HepG2 (cell line): ENCODE measurements around the gene TMEM114. TPM values are rescaled to one million over a fixed set of nuclear protein-coding genes. Genes with fewer than 3 reads are reported as not detected.
A peak's percentile ranks its signal among the peaks of the same experiment; 100 is the strongest.

Source experiments
- ATAC-seq: fragments of 200-7000 bp; cut with Tn5 transposase; 3 replicates; pipeline ENCODE4 v1.9.1; 2020; ENCODE audit warnings: mild to moderate bottlenecking, moderate library complexity
- BruUV-seq: library from RNA; stranded (reverse); fragments of 400-500 nt; replicated peaks from 2 replicates; lab custom pipeline; 2021; lab: Mats Ljungman, UMichigan
- CTCF ChIA-PET: fragments of 300-600 bp; formaldehyde crosslinking; extraction: SDS; loops from one replicate; lab custom pipeline; 2021; ENCODE audit warnings: low total read pairs, inconsistent platforms, low intra/inter-chr PET ratio; lab: Yijun Ruan, JAX
- POLR2A ChIA-PET: fragments of 350-600 bp; sonication (Branson Sonifier 250); formaldehyde crosslinking; loops from one replicate; lab custom pipeline; 2020; ENCODE audit warnings: antibody characterized with exemption, inconsistent platforms; lab: Yijun Ruan, JAX
- DNase-seq: peaks from one replicate; pipeline ENCODE4 v3.0.0-alpha.2; 2015; ENCODE audit warnings: low spot score
- FAIRE-seq: peaks from 3 replicates; lab custom pipeline; 2011; peaks lifted over from hg19 to GRCh38; lab: Jason Lieb, UNC
- H2AFZ ChIP-seq: one replicate; pipeline ENCODE4 v1.6.1; 2011; ENCODE audit warnings: low read length, inconsistent platforms
- H3K27ac ChIP-seq: fragments of 300-600 bp; 3 replicates; pipeline ENCODE4 v1.8.0; 2011; ENCODE audit warnings: mixed run types, mild to moderate bottlenecking, mixed read lengths, low read length, inconsistent platforms; ENCODE audit not compliant: insufficient read depth; ENCODE audit errors: extremely low read length
- H3K27me3 ChIP-seq, 2 experiments: fragments of 200-600 bp in 1 of 2; 2 replicates in 1 of 2; 3 replicates in 1 of 2; pipeline versions ENCODE4 v1.6.0 to v1.8.0; 2011; ENCODE audit warnings: low read length in 2 of 2, mild to moderate bottlenecking in 2 of 2, moderate library complexity in 2 of 2, inconsistent platforms in 1 of 2; ENCODE audit not compliant: insufficient read depth in 2 of 2, control insufficient read depth in 1 of 2
- H3K36me3 ChIP-seq, 2 experiments: fragments of 200-600 bp in 1 of 2; replicated peaks in 1 of 2; 2 replicates in 1 of 2; 3 replicates in 1 of 2; pipeline versions ENCODE4 v1.5.1 to v1.8.0; 2011; ENCODE audit warnings: low read length in 2 of 2, inconsistent platforms in 1 of 2; ENCODE audit not compliant: insufficient read depth in 2 of 2, control insufficient read depth in 1 of 2
- H3K4me1 ChIP-seq: 2 replicates; pipeline ENCODE4 v1.5.1; 2012; ENCODE audit warnings: low read length, inconsistent platforms; ENCODE audit not compliant: insufficient read depth
- H3K4me2 ChIP-seq: 2 replicates; pipeline ENCODE4 v1.6.0; 2011; ENCODE audit warnings: low read depth, low read length, inconsistent platforms
- H3K4me3 ChIP-seq, 3 experiments: fragments of 200-600 bp in 1 of 3; sonication (generic), shearing (Covaris generic) in 1 of 3; replicated peaks in 1 of 3; 2 replicates each; pipeline ENCODE4 v1.5.1; 2011 to 2016; ENCODE audit warnings: low read length in 3 of 3, inconsistent platforms in 2 of 3, low read depth in 2 of 3, mild to moderate bottlenecking in 2 of 3, control low read depth in 1 of 3, mixed read lengths in 1 of 3; ENCODE audit not compliant: insufficient read depth in 1 of 3
- H3K79me2 ChIP-seq: one replicate; pipeline ENCODE4 v1.6.1; 2011; ENCODE audit warnings: low read length, inconsistent platforms; ENCODE audit not compliant: insufficient read depth
- H3K9ac ChIP-seq: 2 replicates; pipeline ENCODE4 v1.6.0; 2011; ENCODE audit warnings: mild to moderate bottlenecking, low read depth, low read length, inconsistent platforms; ENCODE audit not compliant: insufficient read depth
- H3K9me3 ChIP-seq: 2 replicates; pipeline ENCODE4 v1.5.1; 2012; ENCODE audit warnings: mild to moderate bottlenecking, low read length
- H4K20me1 ChIP-seq: 2 replicates; pipeline ENCODE4 v1.6.0; 2011; ENCODE audit warnings: inconsistent platforms, mild to moderate bottlenecking, low read length, moderate library complexity; ENCODE audit not compliant: insufficient read depth
- ATF4 ChIP-seq, 2 experiments: fragments of 450-650 bp in 1 of 2; sonication (generic) in 1 of 2; formaldehyde crosslinking; IDR thresholded peaks; 2 replicates each; pipeline versions ENCODE4 v1.5.0 to v1.8.0; 2020 to 2022; ENCODE audit warnings: mild to moderate bottlenecking in 1 of 2, missing genetic modification reagents in 1 of 2
- CEBPZ ChIP-seq: IDR thresholded peaks from 2 replicates; pipeline ENCODE4 v1.6.1; 2012; ENCODE audit warnings: low read length, improper control_type of control experiment
- CREM ChIP-seq, 2 experiments: sonication (generic) in 1 of 2; formaldehyde crosslinking in 1 of 2; IDR thresholded peaks; 2 replicates each; pipeline versions ENCODE4 v1.4.0 to v1.6.1; 2016 to 2020; ENCODE audit warnings: antibody characterized with exemption in 1 of 2, mild to moderate bottlenecking in 1 of 2, missing genetic modification reagents in 1 of 2
- DNMT3B ChIP-seq: conservative IDR thresholded peaks from 2 replicates; pipeline ENCODE4 v1.6.1; 2016; ENCODE audit warnings: missing biosample characterization, control low read depth
- FUBP1 ChIP-seq: sonication (generic); formaldehyde crosslinking; IDR thresholded peaks from 2 replicates; pipeline ENCODE4 v1.5.1; 2020; ENCODE audit warnings: missing genetic modification reagents, mild to moderate bottlenecking, borderline replicate concordance
- GPN1 ChIP-seq: sonication (generic); formaldehyde crosslinking; IDR thresholded peaks from 2 replicates; pipeline ENCODE4 v1.5.1; 2020; ENCODE audit warnings: missing genetic modification reagents, borderline replicate concordance
- LCORL ChIP-seq, 2 experiments: fragments of 450-650 bp in 1 of 2; sonication (generic) in 1 of 2; formaldehyde crosslinking in 1 of 2; IDR thresholded peaks; 2 replicates each; pipeline versions ENCODE4 v1.5.0 to v1.6.1; 2017 to 2020; ENCODE audit warnings: antibody characterized with exemption in 1 of 2, missing genetic modification reagents in 1 of 2
- MAZ ChIP-seq, 2 experiments: sonication (generic) in 1 of 2; formaldehyde crosslinking in 1 of 2; IDR thresholded peaks; 2 replicates each; pipeline versions ENCODE4 v1.5.0 to v1.6.1; 2012 to 2020; ENCODE audit warnings: low read depth in 2 of 2, mild to moderate bottlenecking in 2 of 2, borderline replicate concordance in 1 of 2, improper control_type of control experiment in 1 of 2, low read length in 1 of 2, missing genetic modification reagents in 1 of 2, moderate library complexity in 1 of 2
- POLR2A ChIP-seq, 2 experiments: IDR thresholded peaks; 2 replicates each; pipeline ENCODE4 v1.6.1; 2011; ENCODE audit warnings: low read depth in 2 of 2, low read length in 2 of 2, mild to moderate bottlenecking in 1 of 2, moderate library complexity in 1 of 2; ENCODE audit not compliant: insufficient read depth in 1 of 2
- SMYD3 ChIP-seq: sonication (generic); formaldehyde crosslinking; IDR thresholded peaks from 2 replicates; pipeline ENCODE4 v1.8.1; 2023; ENCODE audit warnings: mild to moderate bottlenecking, missing genetic modification reagents
- SOX13 ChIP-seq, 3 experiments: fragments of 450-650 bp in 1 of 3; sonication (generic) in 1 of 3; formaldehyde crosslinking in 1 of 3; IDR thresholded peaks in 2 of 3; conservative IDR thresholded peaks in 1 of 3; 2 replicates each; pipeline versions ENCODE4 v1.5.0 to v1.6.1; 2016 to 2020; ENCODE audit warnings: antibody characterized with exemption in 1 of 3, mild to moderate bottlenecking in 1 of 3, missing compliant biosample characterization in 1 of 3, missing genetic modification reagents in 1 of 3, moderate library complexity in 1 of 3
- TFAP4 ChIP-seq: sonication (generic); IDR thresholded peaks from 2 replicates; pipeline ENCODE4 v1.6.1; 2016; ENCODE audit warnings: low read depth, borderline replicate concordance
- ZBTB42 ChIP-seq: sonication (generic); formaldehyde crosslinking; IDR thresholded peaks from 2 replicates; pipeline ENCODE4 v1.5.0; 2020; ENCODE audit warnings: mild to moderate bottlenecking, missing genetic modification reagents
- ZC3H4 ChIP-seq: sonication (generic); formaldehyde crosslinking; IDR thresholded peaks from 2 replicates; pipeline ENCODE4 v1.4.0; 2020; ENCODE audit warnings: missing genetic modification reagents, borderline replicate concordance
- ZNF205 ChIP-seq: IDR thresholded peaks from 2 replicates; pipeline ENCODE4 v1.6.1; 2018; ENCODE audit warnings: missing biosample characterization, missing genetic modification reagents
- ZNF878 ChIP-seq: sonication (generic); formaldehyde crosslinking; IDR thresholded peaks from 2 replicates; pipeline ENCODE4 v1.8.1; 2023; ENCODE audit warnings: mild to moderate bottlenecking, missing genetic modification reagents, moderate library complexity
- WGBS: methylation state at CpG from one replicate; pipeline ENCODE4 v1.1.6; 2017; ENCODE audit warnings: low lambda C conversion rate; 5-methylcytosine and 5-hydroxymethylcytosine counted together
- in situ Hi-C: cut with HindIII; loops from 2 replicates; pipeline ENCODE4 v1.10.0; 2017; ENCODE audit warnings: low pct_unique_long_range_greater_than_20kb; ENCODE audit not compliant: extremely low pct_ligation_motif_present
- intact Hi-C: fragments of 100-400 bp; cut with micrococcal nuclease; formaldehyde crosslinking; loops from one replicate; pipeline ENCODE4 v1.10.0; 2022; ENCODE audit not compliant: unreplicated experiment
- polyA plus RNA-seq, 8 experiments: library from polyadenylated mRNA; depleted of rRNA in 3 of 8; stranded (reverse) in 7 of 8; unstranded in 1 of 8; fragments of >200 nt; fragmentation: Illumina TruSeq in 4 of 8; extraction: Trizol in 4 of 8; gene quantifications; 2 replicates each; pipeline versions ENCODE4 v1.2.1 to v1.2.3, GENCODE V29; 2011 to 2016; ENCODE audit warnings: low read depth in 4 of 8, missing spikeins in 1 of 8, mixed read lengths in 1 of 8; ENCODE audit not compliant: insufficient read depth in 1 of 8
- total RNA-seq, 5 experiments: library from RNA; depleted of rRNA; stranded (reverse); fragments of >200 nt; fragmentation: Illumina TruSeq; extraction: Trizol; gene quantifications; 2 replicates each; pipeline ENCODE4 v1.2.3, GENCODE V29; 2016; ENCODE audit warnings: low read depth in 1 of 5

Gene TMEM114
- total and polyA plus RNA-seq, 2 of the 13 experiments (the other 11 are each of a cell fraction or from before 2014, with no cell fraction given): not detected

- Histone ChIP-seq H3K79me2 (peaks cover 38% of the 10 kb centered on the region), H4K20me1 (0 out of 2 replicates have a peak, but pooled peaks cover 5% of the 10 kb centered on the region), H3K4me2 (peak overlapping the region; percentile 88), H3K36me3 (peaks cover 7 to 19% of the 10 kb centered on the region in 2 experiments), H3K9ac (peak overlapping the region; percentile 97), H3K27me3 (peaks cover under 1 to 27% of the 10 kb centered on the region in 2 experiments; a peak in 3 of 5 replicates), H2AFZ (no peak overlapping the region), H3K27ac (peak overlapping the region; percentile 78), H3K4me3 (peak overlapping the region; percentile 76 to 92 (median 91)), H3K4me1 (peaks cover 44% of the 10 kb centered on the region), H3K9me3 (no peaks in the 10 kb centered on the region)
- POLR2A ChIA-PET: interaction anchor here (1.4 to 1.5 kb wide), 2 partner anchors 50 to 470 kb away, joined by 4 read pairs; partner anchors contain the start of gene HAPSTR1
- intact Hi-C loops (no loop called here), in situ Hi-C loops (loop anchor here (5.0 kb wide), 1 partner anchor 54 kb away; no protein-coding TSS in a partner anchor)
- DNase-seq (no peak), ATAC-seq (no peak), FAIRE-seq (no peak)
- no TSS peak for BruUV-seq
- CTCF ChIA-PET: no interaction called here
- 18% methylated on average over 12 of the region's 12 CpGs for WGBS
- TF ChIP-seq ZBTB42 (CRISPR knock-in tag): peak; percentile 5; the same call in 1 of the 2 replicates
- TF ChIP-seq ZNF878 (CRISPR knock-in tag): no peak
- no peak for TF ChIP-seq CREM (IDR thresholded peaks at IDR 0.05)
- TF ChIP-seq CREM (CRISPR knock-in tag; IDR thresholded peaks at IDR 0.05): no peak
- TF ChIP-seq DNMT3B (CRISPR knock-in tag): 0 out of 2 replicates have a peak, but pooled peaks have one; percentile 13
- 0 out of 2 replicates have a peak, but pooled peaks have one; percentile 2 for TF ChIP-seq ZC3H4
- no peak for TF ChIP-seq ZNF205 (CRISPR knock-in tag)
- TF ChIP-seq MAZ (IDR thresholded peaks at IDR 0.05; ENCODE audit: borderline replicate concordance, low read depth, low read length): no peak
- TF ChIP-seq MAZ (CRISPR knock-in tag; IDR thresholded peaks at IDR 0.05; ENCODE audit: low read depth): no peak
- TF ChIP-seq LCORL (IDR thresholded peaks at IDR 0.05): no peak
- TF ChIP-seq LCORL (CRISPR knock-in tag; IDR thresholded peaks at IDR 0.05): 0 out of 2 replicates have a peak, but pooled peaks have one; percentile 27
- no peak for TF ChIP-seq TFAP4
- TF ChIP-seq POLR2A (IDR thresholded peaks at IDR 0.05; ENCODE audit: insufficient read depth in 1 of 2, low read depth in 2 of 2, low read length in 2 of 2): no peak
- 0 out of 2 replicates have a peak, but pooled peaks have one; percentile 42 for TF ChIP-seq SOX13 (IDR thresholded peaks at IDR 0.05)
- no peak for TF ChIP-seq SOX13 (CRISPR knock-in tag; conservative IDR thresholded peaks at IDR 0.05 in 1 of 2, IDR thresholded peaks at IDR 0.05 in 1 of 2)
- TF ChIP-seq FUBP1 (CRISPR knock-in tag): no peak
- TF ChIP-seq SMYD3 (CRISPR knock-in tag): 0 out of 2 replicates have a peak, but pooled peaks have one; percentile 18
- no peak for TF ChIP-seq ATF4 (CRISPR knock-in tag; IDR thresholded peaks at IDR 0.05)
- TF ChIP-seq GPN1: no peak
- TF ChIP-seq CEBPZ: no peak
Observed at GRCh38 chr16:8621222-8621571, 30.9 kb upstream of the TMEM114 start.
